ENCODE data around the gene KMT5B.

KMT5B gene

DNA sequence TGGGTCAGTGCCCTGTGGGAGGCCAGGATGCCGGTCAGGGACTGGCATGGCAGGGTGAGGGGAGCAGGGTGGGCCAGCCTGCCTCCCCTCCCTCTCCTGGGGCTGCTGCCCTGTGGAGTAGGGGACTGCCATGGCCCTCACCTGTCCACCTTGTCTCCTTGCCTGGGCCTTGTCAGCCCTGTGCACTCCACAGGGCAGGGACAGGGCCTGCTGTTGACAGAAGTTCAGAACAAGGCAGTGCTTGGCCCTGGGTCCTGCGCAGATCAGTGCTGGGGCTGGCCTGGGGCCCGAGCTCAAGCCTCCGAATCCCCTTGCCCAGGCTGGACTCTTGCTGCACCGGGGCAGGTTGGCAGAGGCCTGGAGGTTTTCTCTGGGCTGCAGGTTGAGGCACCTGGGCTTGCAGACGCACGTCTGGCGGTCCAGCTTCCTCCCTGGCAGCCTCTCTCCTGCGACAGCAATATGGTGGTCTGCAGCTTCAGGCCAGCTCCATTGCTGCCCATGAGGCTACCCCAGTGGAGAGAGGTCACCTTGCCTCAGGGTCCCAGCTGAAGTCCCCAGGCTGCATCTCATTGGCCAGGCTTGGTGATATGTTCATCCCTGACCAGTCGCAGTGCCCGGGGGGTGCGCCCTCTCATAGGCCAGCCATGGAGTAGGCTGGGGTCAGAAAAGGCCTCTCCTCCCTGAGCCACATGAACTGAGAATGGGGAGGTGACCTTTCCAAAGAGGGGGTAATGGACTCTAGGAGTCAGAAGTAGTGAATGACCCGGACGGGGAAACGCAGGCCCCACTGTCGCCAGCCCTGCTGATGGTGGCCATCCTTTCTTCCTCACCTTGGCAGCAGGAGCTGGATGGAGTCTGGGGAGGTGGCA lies 70.4 kb downstream of the KMT5B start:
- DNase-seq, result no peak

DNA sequence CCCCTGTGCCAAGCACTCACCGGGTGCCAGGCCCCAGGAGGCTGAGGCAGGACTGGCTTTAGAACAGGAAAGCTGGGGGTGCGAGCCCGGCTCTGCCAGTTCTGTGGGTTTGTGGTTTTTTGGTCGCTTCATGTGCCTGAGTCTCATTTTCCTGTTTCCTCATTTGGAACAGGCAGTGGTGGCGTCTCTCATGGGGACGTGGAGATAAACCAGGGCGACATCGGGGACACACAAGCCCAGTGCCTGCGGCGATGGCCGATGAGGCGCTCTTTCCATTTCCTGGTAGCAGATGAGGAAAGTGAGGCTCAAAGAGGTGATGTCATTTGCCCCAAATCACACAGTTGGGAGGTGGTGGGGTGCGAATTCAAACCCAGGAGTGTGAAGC lies 71.1 kb downstream of the KMT5B start:
- DNase-seq, result peak in 1 of 2 experiments; percentile 37

DNA sequence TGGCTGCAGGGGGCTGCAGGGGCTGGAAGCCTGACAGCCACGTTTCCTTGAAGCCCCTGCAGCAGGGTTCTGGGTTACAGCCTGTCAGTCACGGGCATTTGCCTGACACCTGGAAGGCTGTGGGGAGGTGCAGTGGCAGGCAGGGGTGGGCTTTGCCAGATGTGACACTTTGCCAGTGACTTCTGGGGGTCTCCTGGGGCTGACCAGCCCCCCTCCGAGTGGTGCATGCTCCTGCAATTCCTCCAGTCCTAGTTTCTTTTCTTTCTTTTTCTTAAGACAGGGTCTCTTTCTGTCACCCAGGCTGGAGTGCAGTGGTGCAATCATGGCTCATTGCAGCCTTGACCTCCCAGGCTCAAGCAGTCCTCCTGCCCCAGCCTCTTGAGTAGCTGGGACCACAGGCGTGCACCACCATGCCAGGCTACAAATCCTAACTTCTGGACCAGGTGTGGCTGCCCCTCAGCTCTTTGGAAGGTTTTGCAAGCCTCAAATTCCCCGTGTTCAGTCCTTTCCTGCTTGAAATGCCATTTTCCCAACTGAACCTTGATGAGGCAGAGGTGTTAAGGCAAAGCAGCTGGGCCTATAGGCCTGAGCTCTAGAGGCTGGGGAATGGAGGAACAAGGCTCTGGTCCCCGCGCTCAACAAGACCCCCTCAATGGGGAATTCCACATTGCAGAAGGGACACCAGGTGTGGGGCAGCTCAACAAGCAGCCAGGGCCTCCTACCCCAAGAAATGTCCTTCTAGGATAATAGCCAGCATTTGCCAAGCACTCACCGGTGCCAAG lies 71.7 kb downstream of the KMT5B start:
- DNase-seq, result no peak

DNA sequence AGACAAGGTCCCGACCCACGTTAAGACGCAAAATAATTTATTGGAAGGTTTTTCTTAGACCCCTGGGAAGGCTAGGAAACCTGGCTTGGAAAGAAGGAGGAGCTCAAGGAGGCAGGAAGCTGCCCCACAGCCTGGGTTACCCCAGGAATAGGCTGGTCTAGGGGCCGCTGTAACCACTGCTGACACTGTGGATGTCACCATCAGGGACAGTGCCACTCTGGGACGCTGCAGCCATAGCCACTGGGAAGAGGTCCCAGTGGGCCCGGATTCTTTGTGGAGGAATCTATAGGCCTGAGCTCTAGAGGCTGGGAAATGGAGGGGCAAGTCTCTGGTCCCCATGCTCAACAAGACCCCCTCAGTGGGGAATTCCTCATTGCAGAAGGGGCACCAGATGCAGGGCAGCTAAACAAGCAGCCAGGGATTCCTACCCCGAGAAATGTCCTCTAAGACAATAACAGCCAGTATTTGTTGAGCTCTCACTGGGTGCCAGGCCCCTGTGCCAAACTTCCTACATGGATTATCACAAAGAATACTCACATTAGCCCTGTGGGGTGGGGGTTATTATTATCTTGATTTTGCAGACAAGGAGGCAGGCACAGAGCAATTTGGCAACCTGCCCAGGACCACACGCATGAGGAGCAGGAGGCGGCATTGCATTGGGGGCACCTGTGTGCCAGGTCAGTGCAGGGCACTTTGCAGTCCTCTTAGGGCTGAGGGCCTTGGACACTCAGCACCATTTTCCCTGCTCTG lies 72.4 kb downstream of the KMT5B start:
- DNase-seq, result peak in 1 of 2 experiments; percentile 51

DNA sequence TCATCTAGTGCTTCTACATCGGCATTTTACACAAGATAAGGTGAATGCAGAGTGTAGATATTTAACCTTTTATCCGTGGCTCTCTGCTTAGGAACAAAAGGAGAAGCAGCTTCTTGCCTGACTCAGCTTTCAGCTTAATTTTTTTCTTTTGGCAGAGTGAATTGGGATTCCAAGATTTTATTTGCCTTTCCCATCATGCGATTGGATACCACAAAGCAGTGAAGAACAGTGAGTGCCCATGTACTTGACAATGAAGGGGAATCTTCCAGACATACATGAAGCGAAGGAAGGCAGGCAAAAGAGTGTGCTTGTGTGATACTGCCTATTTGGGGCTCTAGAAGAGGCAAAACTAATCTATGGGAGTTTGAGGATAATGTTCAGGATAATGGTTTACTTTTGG lies 74.9 kb downstream of the KMT5B start:
- no peak for DNase-seq

DNA sequence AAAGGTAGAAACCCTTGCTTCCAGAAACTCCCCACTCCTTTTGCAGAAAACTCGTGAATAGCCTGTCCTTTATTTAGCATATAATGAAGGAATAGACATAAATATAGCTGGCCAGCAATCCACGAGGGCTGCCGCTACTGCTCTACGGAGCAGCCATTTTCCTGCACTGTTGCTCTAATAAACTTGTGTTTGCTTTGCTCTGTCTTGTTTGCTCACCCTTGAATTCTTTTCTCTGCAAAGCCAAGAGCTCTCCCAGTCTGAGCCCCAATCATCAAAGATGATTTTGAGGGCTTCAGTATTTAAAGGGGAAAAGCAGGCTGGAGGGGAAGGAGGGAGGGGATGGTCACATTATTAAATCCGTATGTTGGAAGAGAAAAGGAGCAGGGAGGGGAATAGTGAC lies 75.3 kb downstream of the KMT5B start:
- no peak for DNase-seq

DNA sequence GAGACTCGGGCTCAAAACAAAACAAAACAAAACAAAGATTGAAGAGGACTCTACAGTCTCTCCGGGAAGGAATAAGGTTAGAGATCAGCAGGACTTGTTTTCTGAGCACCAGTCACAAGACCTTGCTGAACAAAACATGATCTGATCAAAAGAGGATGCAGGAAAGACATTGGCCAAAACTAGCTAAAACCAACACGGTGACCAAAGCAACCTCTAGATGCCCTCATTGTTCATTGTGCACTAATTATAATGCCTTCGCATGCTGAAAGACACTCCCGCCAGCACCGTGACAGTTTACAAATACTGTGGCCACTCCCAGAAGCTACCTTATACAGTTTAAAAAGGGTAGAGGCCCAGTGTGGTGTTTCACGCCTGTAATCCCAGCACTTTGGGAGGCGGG lies 76.2 kb downstream of the KMT5B start:
- no peak for DNase-seq

DNA sequence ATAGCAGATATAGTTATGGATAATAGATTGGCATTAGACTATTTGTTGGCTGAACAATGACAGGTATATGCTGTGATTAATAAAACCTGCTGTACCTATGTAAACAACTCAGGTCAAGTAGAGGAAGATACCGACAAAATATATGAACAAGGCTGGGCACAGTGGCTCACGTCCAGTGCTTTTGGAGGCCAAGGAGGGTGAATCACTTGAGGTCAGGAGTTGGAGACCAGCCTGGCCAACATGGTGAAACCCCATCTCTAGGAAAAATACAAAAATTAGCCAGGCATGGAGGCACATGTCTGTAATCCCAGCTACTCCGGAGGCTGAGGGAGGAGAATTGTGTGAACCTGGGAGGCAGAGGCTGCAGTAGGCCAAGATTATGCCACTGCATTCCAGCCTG lies 77.9 kb downstream of the KMT5B start:
- no peak for DNase-seq

DNA sequence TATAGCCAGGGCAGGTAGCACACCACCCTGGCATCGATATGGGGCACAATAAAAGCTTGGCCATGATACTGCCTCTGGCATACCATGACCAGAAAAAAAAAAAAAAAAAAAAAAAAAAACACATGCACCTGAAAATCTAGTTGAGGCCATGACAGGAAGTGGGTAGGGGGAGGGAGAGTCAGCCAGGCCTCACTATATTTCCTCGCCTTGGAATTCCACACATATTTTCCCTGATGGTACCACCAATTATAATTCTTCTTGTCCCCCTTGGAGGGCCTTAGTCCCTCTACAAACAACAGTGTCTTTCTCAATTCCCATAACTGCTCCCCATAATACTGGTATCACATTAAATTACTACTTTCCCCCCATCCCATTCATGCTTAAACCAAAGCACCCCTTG lies 79.3 kb downstream of the KMT5B start:
- DNase-seq, result no peak

DNA sequence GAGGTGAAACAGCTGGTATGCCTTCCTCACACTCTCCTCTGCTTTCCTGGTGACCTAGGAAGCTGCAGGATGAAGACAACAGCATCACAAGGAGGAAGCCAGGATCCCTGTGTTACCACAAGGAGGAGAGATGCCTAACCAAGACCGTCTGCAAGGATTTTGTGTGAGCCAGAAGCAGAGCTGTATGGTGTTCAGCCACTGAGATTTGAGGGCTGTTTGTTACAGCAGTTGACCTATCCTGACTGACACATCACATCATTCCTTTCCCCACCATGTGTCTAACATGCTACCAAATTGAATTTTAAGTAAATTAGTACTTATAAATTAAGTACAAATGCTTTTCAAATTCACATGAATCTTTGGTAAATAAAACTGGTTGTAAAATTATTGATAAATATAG lies 83.0 kb downstream of the KMT5B start:
- DNase-seq, result no peak

DNA sequence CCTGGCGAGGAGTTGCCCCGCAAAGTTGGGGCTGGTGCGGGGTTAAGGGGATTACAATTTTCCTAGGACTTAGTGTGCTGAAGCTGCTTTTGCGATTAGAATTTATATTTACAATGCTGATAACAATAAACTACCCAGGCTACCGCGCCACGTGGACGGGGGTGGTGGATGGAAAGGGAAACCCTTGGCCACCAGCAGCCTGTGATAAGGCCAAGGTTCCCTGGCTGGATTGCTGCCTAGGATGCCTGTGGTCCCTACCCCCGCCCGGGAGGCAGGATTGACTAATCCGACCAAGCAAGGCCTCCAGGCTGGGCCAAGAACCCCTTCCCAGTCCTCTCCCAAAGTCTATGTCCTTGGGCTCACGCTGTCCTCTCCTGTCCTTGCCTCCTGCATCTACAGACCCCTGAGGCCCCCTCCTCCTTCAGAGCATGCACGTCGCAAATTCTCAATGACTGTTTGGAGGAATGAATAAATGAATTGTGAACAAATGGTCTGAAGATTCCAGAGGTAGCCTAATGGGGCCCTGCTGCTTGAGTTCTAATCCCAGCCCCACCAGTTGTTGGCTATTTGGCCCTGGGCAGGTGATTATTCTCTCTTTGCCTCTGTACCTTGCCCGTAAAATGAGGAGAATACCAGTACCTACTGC lies 84.3 kb downstream of the KMT5B start:
- DNase-seq, result no peak

DNA sequence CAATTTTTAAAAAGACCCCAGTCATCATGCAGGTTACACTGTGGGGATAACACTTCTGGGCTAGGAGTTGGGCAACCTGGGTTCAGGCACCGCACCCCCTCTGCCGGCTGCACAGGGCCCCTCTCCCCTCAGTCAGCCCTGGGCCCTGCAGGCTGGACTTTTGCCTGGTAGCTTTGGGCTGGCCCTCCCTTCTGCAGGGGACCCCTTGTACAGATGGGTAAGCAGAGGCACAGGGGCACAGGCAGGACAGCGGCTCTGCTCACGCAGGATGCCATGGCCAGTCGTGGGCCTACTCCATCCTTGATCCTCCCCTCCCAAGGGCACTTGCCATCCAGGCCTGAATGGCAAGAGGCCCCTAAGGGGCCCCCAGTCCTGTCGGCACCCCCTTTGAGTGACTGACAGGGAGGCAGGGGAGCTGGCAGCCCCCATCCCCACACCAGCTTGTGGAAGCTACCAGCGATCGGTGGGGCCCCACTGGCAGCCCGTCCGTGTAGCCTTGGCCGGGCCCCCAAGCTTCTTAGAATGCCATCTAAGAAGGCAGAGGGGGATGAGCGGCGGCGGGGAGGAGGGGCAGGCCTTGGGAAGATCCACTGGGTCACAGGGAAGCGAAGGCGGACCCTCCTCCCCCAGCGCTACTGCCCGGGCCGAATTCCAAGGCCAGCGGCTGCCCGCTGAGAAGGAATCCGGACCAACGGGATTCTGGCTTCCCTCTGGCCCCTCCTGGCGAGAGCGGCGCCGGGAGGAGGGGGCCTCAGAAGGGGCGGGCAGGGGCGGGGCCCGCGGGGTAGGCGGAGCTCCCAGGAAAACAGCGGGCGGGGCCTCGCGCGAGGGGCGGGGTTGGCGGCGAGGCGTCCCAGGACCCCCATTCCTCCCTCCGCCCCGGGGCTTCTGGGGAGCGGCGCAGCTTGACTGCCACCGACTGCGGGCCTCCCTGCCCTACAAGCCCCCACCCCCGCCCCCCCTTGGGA lies 85.1 kb downstream of the KMT5B start:
- no peak for DNase-seq

DNA sequence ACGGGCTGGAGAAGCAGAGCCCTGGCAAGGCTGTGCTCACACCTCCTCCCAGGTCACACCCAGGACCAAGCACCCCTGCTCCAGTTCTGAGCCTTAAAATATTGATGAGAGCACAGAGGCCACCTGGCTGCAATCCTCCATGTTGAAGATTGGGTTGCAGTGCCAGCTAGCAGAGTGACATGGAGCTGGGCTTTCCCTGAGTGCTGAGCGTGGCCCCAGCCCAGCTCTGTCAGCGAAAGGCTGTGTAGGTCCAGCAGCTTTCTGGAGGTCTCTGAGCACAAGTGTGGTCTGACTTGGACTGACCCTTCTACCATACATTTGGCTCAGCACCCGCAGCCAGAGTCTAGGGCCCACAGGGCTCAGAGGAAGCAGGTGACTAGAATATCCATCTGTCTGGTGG lies 87.9 kb downstream of the KMT5B start:
- DNase-seq, result no peak

DNA sequence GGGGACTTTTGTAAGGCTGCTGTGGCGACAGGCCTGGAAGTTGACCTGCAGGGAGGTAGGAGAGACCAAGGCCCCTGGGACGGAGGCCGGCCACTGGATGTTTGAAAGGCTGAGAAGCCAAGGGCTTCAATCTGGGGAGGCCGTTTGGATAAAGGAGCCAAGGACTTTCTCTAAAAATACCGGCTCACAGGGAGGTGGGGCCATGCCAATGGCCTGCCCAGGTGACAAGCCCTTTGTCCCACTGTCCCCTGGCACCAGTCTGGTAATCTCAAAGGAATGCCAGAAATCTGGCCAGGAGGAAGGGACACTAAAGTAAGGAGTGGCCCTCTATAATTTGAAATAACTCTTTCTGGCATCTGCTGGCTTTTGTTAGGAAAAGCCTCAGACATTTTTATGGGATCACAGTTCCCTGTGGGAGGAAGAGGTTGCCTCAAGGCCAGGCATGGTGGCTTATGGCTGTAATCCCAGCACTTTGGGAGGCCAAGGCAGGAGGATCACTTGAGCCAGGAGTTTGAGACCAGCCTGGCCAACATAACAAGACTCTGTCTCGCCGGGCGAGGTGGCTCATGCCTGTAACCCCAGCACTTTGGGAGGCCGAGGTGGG lies 90.1 kb downstream of the KMT5B start:
- no peak for DNase-seq

DNA sequence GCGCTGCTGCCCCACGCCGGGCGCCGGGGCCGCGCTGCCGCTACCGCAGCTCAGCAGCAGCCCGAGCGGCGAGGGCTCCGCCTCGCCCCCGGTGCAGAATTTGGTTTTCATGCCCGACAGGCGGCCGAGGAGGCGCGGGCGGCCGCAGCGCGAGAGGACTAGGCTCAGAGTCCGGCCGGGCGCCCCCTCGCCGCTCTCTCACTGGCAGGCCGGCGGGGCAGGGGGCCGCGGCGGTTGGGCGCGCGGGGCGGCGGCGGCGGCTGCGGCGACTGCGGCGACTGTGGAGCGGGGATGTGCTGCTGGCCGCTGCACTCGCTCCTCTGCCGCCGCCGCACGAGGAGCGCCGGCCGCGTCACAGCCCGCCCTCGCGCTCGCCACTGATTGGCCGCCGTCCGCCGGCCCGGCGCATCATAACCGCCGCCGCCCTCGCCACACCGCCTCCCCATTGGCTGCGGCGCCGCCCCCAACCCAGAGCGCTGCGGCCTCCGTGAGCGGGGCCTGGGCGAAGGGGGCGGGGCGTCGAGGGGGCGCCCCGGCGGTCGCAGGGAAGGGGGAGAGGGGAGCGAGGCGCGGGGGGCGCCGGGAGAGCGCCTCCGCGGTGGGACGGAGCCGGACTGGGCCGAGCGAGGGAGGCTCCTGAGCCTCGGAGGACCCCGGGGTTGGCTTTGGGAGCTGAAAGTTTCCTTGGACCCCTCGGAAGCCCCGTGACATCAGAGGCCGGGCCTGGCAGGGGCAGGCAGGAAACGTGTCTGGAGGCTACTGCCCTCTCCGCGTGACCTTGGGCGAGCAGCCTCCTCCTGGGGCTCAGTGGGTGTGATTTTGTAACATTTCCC lies 91.8 kb downstream of the KMT5B start, which contains the start of gene CHKA:
CHKA (minus strand) TSS at position 322 of the 833 bp plus-strand sequence; CDS start at position 111, 211 bp downstream.
- DNase-seq, result peak; percentile 93 to 95

DNA sequence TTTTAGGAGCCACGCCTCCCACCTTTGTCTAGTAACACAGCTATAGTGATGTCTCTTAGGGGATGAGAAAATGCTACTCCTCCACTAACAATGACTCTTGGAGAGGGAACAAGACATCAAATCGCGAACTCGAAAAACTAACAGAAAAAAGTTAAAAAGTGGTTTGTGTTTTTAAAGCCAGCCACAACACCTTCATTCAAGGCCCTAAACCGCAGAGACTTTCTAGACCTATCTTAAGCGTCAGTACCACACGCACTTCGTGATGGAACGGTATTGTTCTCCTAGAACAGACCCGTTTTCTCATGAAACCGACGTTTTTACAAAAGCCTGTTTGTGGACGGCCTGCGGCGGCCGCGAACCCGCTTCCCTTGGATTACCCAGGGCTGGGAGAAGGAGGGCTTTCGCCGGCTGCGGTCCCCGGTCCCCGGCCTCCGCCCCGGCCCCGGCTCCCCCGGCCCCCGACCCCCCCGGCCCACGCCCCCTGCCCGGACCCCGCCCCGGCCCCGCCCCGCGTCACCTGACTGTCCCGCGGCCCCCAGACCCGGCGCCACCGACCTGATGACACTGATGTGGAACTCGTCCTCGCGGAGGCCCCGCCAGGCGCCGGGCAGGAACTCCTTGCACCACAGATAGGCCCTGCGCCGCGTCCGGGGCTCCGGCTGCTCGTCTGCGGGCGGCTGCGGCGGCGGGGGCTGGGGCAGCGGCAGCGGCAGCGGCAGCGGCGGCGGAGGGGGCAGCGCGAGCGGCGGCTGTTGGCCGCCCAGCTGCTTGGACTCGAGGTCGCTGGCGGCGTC lies 92.6 kb downstream of the KMT5B start:
- DNase-seq, result peak in 1 of 2 experiments; percentile 23

DNA sequence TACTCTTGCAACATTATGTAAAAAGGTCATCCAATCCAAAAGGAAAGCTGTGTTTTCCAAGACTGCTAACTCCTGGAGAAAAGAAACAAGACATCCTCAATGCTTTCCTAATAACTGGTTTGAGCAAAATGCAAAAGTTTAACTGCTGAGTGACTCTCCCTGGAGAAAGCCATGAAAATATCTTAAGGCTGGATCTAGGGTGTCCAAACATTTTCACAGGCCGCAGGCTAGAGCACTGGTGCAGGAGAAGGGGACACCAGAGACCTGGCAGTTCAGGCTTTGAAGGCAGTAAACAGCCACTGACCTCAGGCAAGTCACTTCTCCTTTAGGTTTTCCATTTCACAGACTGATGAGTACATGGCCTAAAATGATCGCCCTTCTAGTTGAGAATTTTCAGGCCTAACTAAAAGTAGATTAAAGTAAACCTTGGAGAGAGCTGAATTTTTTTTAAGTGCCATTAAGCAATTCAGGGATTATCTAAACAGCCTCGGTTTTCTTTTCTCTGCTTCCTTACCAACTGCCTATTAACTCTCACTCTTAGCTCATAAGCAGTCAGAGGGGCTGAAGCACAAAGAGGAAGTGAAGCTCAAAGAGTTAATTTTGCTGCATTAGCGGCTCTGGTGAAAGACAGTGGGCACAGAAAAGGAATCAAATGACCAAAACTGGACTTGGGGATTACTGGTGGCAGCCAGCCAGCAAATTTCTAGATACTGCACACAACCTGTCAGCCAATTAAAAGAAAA lies 94.2 kb downstream of the KMT5B start:
- DNase-seq, result peak; percentile 13 to 28

DNA sequence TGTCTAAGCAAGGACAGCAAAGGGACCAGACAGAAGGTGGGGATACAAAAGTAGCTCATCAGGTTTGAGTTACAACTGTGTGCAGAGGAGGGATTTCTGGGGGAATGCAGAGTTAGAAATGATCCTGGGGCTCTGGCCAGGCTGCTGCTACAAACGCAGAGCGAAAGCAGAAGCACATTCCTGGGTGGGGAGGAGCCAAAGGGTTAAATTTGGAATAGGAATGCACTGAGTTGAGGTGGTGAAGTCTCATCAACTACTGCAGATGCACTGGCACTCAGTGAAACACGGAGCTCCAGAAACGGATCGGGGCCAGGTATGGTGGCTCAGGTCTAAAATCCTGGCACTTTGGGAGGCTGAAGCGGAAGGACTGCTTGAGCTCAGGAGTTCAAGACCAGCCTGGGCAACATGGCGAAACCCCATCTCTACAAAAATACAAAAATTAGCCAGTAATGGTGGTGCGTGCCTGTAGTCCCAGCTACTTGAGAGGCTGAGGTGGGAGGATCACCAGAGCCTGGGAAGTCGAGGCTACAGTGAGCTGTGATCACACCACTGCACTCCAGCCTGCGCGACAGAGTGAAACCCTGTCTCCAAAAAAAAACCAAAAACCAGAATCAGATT lies 95.1 kb downstream of the KMT5B start:
- DNase-seq, result no peak
